ENCODE data around the gene CDH20. TPM values are rescaled to one million over a fixed set of nuclear protein-coding genes. Genes with fewer than 3 reads are reported as not detected.

CDH20 gene
- total and polyA plus RNA-seq, 2 donors from 2014 or later, result 0.16 to 0.30 TPM

GRCh38 chr18:61587865-61588264 is 254.6 kb downstream of the CDH20 start:
- Histone ChIP-seq H3K4me3 (ENCODE audit: low read length in 3 of 3) (no peak overlapping the region), H3K27ac (ENCODE audit: low read depth in 2 of 2, low read length in 2 of 2) (no peak overlapping the region), H3K9me3 (ENCODE audit: control insufficient read depth in 2 of 3, insufficient read depth in 1 of 3, low read length in 3 of 3) (no peaks in the 10 kb centered on the region), H3K4me1 (ENCODE audit: control insufficient read depth in 2 of 3, insufficient read depth in 2 of 3, low read depth in 1 of 3, low read length in 3 of 3) (peaks cover 0 to 4% (median 0%) of the 10 kb centered on the region in 3 donors), H3K36me3 (ENCODE audit: control insufficient read depth in 2 of 3, insufficient read depth in 3 of 3, low read length in 3 of 3) (no peaks in the 10 kb centered on the region), H3K9ac (ENCODE audit: low read length in 3 of 3) (no peak overlapping the region), H3K27me3 (ENCODE audit: control insufficient read depth, insufficient read depth, low read length) (no peaks in the 10 kb centered on the region)
- intact Hi-C loops (cut with DNase I), result no loop called here
- no peak for FAIRE-seq
- no peak for DNase-seq
- TF ChIP-seq CTCF (IDR thresholded peaks at IDR 0.05; ENCODE audit: borderline replicate concordance, extremely low read depth, insufficient read depth), result no peak

GRCh38 chr18:61589053-61589723 is 256.0 kb downstream of the CDH20 start:
- no peak overlapping the region for H3K27ac ChIP-seq (ENCODE audit: low read depth in 2 of 2, low read length in 2 of 2)
- H3K27me3 ChIP-seq (ENCODE audit: control insufficient read depth, insufficient read depth, low read length), result no peaks in the 10 kb centered on the region
- no peak overlapping the region for H3K9ac ChIP-seq (ENCODE audit: low read length in 3 of 3)
- intact Hi-C loops (cut with DNase I), result no loop called here
- no peak overlapping the region for H3K4me3 ChIP-seq (ENCODE audit: low read length in 3 of 3)
- H3K9me3 ChIP-seq (ENCODE audit: control insufficient read depth in 2 of 3, insufficient read depth in 1 of 3, low read length in 3 of 3), result no peaks in the 10 kb centered on the region
- FAIRE-seq (no peak), DNase-seq (no peak)
- H3K36me3 ChIP-seq (ENCODE audit: control insufficient read depth in 2 of 3, insufficient read depth in 3 of 3, low read length in 3 of 3), result no peaks in the 10 kb centered on the region
- no peak for TF ChIP-seq CTCF (IDR thresholded peaks at IDR 0.05; ENCODE audit: borderline replicate concordance, extremely low read depth, insufficient read depth)
- peaks cover 0 to 4% (median 0%) of the 10 kb centered on the region in 3 donors for H3K4me1 ChIP-seq (ENCODE audit: control insufficient read depth in 2 of 3, insufficient read depth in 2 of 3, low read depth in 1 of 3, low read length in 3 of 3)

- Histone ChIP-seq H3K9ac (ENCODE audit: low read length in 3 of 3) (no peak overlapping the region), H3K9me3 (ENCODE audit: control insufficient read depth in 2 of 3, insufficient read depth in 1 of 3, low read length in 3 of 3) (no peaks in the 10 kb centered on the region), H3K27me3 (ENCODE audit: control insufficient read depth, insufficient read depth, low read length) (no peaks in the 10 kb centered on the region), H3K36me3 (ENCODE audit: control insufficient read depth in 2 of 3, insufficient read depth in 3 of 3, low read length in 3 of 3) (no peaks in the 10 kb centered on the region), H3K4me1 (ENCODE audit: control insufficient read depth in 2 of 3, insufficient read depth in 2 of 3, low read depth in 1 of 3, low read length in 3 of 3) (peaks cover 0 to 4% (median 0%) of the 10 kb centered on the region in 3 donors), H3K27ac (ENCODE audit: low read depth in 2 of 2, low read length in 2 of 2) (no peak overlapping the region), H3K4me3 (ENCODE audit: low read length in 3 of 3) (no peak overlapping the region)
- intact Hi-C loops (cut with DNase I), result no loop called here
- DNase-seq (peak in 2 of 5 donors; percentile 23 to 64), FAIRE-seq (no peak)
- no peak for TF ChIP-seq CTCF (IDR thresholded peaks at IDR 0.05; ENCODE audit: borderline replicate concordance, extremely low read depth, insufficient read depth)
Measured at GRCh38 chr18:61589724-61590065, 256.5 kb downstream of the CDH20 start.

- no peak for DNase-seq
- Histone ChIP-seq H3K9me3 (ENCODE audit: control insufficient read depth in 2 of 3, insufficient read depth in 1 of 3, low read length in 3 of 3) (no peaks in the 10 kb centered on the region), H3K9ac (ENCODE audit: low read length in 3 of 3) (no peak overlapping the region), H3K27me3 (ENCODE audit: control insufficient read depth, insufficient read depth, low read length) (no peaks in the 10 kb centered on the region), H3K27ac (ENCODE audit: low read depth in 2 of 2, low read length in 2 of 2) (no peak overlapping the region), H3K36me3 (ENCODE audit: control insufficient read depth in 2 of 3, insufficient read depth in 3 of 3, low read length in 3 of 3) (no peaks in the 10 kb centered on the region), H3K4me1 (ENCODE audit: control insufficient read depth in 2 of 3, insufficient read depth in 2 of 3, low read depth in 1 of 3, low read length in 3 of 3) (no peaks in the 10 kb centered on the region), H3K4me3 (ENCODE audit: low read length in 3 of 3) (no peak overlapping the region)
- intact Hi-C loops (cut with DNase I), result no loop called here
- no peak for FAIRE-seq
- TF ChIP-seq CTCF (IDR thresholded peaks at IDR 0.05; ENCODE audit: borderline replicate concordance, extremely low read depth, insufficient read depth), result no peak
Measured at GRCh38 chr18:61591253-61591652, 258.0 kb downstream of the CDH20 start.
